Measurements from ENCODE around the gene PRRT2.

DNA sequence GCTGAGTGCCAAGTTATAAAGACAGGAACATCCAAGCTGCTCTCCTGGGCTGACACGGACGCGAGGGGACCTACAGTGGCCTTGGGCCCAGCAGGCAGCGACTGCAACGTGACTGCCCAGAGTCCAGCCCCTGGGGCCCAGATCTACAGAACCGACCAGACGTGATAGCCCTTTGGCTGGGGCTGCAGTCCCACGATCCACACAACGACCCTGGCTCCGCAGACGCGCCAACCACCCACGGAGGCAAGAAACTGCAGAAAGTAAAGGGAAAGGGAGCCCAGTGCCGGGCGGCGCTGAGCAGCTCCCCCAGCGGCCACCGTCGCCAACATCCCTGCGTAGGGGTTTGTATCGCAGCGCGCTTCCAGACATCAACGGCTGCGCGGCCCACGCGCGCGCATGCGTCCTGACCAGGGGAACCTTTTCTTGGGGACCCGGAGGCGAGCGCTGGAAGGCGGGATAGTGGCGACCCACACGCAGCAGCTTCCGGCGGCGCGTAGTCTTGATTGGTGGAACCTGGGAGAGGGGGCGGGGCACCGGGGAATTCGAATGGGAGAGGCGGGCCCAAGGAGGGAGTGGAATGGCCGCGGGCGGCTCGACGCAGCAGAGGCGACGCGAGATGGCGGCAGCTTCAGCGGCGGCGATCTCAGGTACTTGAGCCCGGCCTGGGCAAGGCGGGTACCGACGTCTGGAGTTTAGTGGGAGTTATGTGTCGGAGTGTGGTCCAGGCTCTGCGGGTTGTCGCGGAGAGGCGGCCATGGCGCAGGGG is 21.6 kb upstream of the PRRT2 start, which contains the start of gene KIF22:
- TF ChIP-seq, protein P1, sequence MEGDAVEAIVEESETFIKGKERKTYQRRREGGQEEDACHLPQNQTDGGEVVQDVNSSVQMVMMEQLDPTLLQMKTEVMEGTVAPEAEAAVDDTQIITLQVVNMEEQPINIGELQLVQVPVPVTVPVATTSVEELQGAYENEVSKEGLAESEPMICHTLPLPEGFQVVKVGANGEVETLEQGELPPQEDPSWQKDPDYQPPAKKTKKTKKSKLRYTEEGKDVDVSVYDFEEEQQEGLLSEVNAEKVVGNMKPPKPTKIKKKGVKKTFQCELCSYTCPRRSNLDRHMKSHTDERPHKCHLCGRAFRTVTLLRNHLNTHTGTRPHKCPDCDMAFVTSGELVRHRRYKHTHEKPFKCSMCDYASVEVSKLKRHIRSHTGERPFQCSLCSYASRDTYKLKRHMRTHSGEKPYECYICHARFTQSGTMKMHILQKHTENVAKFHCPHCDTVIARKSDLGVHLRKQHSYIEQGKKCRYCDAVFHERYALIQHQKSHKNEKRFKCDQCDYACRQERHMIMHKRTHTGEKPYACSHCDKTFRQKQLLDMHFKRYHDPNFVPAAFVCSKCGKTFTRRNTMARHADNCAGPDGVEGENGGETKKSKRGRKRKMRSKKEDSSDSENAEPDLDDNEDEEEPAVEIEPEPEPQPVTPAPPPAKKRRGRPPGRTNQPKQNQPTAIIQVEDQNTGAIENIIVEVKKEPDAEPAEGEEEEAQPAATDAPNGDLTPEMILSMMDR (conservative IDR thresholded peaks at IDR 0.05; ENCODE audit: low read length), result peak; percentile 72
- no peak for TF ChIP-seq EZH2phosphoT487 (IDR thresholded peaks at IDR 0.05; ENCODE audit: borderline replicate concordance)
